ENCODE results near the gene TULP1. TPM values are rescaled to one million over a fixed set of nuclear protein-coding genes. Genes with fewer than 3 reads are reported as not detected.

TULP1 gene
- total RNA-seq, 1 donor from 2014 or later: not detected

DNA sequence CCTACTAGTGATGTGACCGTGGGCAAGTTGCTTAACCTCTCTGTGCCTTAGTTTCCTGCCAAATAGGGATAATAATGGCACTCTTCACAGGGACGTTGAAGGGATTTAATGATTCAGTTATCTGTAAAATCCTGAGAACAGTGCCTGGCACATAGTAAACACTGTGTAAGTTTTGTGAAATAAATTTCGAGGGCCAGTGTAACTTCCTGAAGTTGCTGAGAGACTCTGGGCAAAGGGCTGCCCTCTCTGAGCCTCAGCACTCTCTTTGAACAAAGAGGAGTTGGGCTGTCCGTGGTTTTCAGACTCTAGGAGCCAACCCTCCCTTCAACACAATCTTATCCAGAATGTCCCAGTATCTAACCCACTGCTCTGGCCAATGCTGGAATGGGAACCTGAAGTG is 13.3 kb downstream of the TULP1 start:
- Mint-ChIP-seq H3K4me1 (ENCODE audit: unreplicated experiment) (peaks cover 15% of the 10 kb centered on the region), H3K36me3 (ENCODE audit: low read depth, unreplicated experiment) (peaks cover 5% of the 10 kb centered on the region), H3K4me3 (ENCODE audit: unreplicated experiment) (no peak overlapping the region), H3K27ac (ENCODE audit: unreplicated experiment) (no peak overlapping the region), H3K27me3 (ENCODE audit: unreplicated experiment) (peaks cover 19% of the 10 kb centered on the region), H3K9me3 (ENCODE audit: unreplicated experiment) (no peaks in the 10 kb centered on the region)
- TF ChIP-seq, protein P1, sequence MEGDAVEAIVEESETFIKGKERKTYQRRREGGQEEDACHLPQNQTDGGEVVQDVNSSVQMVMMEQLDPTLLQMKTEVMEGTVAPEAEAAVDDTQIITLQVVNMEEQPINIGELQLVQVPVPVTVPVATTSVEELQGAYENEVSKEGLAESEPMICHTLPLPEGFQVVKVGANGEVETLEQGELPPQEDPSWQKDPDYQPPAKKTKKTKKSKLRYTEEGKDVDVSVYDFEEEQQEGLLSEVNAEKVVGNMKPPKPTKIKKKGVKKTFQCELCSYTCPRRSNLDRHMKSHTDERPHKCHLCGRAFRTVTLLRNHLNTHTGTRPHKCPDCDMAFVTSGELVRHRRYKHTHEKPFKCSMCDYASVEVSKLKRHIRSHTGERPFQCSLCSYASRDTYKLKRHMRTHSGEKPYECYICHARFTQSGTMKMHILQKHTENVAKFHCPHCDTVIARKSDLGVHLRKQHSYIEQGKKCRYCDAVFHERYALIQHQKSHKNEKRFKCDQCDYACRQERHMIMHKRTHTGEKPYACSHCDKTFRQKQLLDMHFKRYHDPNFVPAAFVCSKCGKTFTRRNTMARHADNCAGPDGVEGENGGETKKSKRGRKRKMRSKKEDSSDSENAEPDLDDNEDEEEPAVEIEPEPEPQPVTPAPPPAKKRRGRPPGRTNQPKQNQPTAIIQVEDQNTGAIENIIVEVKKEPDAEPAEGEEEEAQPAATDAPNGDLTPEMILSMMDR (IDR thresholded peaks at IDR 0.05; ENCODE audit: unreplicated experiment): no peak
- DNase-seq (ENCODE audit: low spot score): no peak

DNA sequence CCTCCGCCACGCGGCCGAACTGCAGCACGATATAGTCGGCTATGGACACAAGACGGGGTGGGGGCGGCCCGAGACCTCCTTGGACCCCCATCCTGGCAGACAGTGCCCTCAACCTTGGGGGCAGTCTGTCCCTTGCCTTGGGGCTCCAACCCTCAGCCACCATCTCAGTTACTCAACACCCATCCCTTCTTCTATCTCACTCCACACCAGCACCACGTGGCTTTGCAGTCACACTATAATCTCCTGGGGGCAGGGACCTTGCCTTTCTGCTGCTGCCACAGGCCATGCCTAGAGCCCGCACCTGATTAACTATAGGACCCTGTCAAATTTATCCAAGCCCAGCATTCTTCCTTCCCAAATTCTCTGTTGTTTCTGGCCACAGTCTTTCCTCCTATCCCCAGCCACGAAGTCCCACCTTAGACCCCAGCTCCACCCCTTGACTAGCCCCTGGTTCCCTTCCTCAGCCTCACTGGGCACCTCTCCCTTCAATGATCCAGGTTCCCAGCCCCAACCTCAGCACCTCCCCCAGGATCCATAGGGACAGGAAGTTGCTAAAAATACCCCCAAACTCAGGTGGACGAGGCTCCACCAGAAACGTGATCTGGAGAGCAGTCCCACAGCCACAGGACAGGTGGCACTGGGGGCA is 14.2 kb downstream of the TULP1 start:
- Mint-ChIP-seq H3K4me1 (ENCODE audit: unreplicated experiment) (peaks cover 22% of the 10 kb centered on the region), H3K9me3 (ENCODE audit: unreplicated experiment) (no peaks in the 10 kb centered on the region), H3K27ac (ENCODE audit: unreplicated experiment) (peak overlapping the region; percentile 81), H3K4me3 (ENCODE audit: unreplicated experiment) (peak overlapping the region; percentile 86), H3K27me3 (ENCODE audit: unreplicated experiment) (peaks cover 22% of the 10 kb centered on the region), H3K36me3 (ENCODE audit: low read depth, unreplicated experiment) (peaks cover 6% of the 10 kb centered on the region)
- no peak for DNase-seq (ENCODE audit: low spot score)
- TF ChIP-seq, protein P1 (IDR thresholded peaks at IDR 0.05; ENCODE audit: unreplicated experiment): no peak

DNA sequence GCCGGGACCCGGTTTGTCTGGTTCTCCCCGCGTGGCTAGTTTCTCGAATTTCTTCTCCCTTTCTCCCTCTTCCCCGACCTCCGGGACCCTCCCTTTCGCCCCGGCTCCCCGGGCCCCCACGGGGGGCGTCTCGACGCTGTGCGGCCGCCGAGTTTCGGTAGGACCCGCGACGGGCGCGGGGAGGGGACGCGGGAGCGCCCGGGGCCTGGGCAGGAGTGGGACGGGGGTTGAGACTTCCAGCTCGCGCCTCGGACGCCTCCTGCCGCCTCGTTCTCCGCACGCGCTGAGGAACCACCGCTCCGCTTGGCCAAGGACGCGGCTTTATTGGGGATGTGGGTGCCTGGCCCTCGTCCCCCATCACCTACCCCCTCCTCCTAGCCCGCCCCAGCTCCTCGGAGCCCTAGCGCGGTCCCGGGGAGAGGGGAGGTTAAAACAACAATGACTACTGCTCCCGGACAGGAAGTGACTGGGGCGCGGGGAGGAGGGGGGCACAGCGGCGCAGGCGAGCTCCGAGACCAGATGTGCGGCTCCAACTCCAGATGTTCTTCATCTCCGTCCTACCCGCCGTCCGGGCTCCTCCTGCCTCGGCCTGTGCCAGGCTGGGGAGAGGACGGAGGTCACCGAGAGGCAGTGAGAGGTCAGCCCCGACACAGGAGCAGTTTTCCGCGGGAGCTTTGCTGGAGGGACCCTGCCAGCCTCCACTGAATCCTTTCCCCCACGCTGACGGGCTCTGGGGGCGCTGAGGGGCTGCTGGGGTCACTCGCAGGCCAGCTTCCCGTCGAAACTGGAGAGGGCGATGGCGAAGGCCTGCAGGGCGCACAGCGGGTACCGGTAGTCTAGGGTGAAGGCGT is 14.9 kb downstream of the TULP1 start:
- H3K27ac Mint-ChIP-seq (ENCODE audit: unreplicated experiment): no peak overlapping the region
- H3K9me3 Mint-ChIP-seq (ENCODE audit: unreplicated experiment): no peaks in the 10 kb centered on the region

DNA sequence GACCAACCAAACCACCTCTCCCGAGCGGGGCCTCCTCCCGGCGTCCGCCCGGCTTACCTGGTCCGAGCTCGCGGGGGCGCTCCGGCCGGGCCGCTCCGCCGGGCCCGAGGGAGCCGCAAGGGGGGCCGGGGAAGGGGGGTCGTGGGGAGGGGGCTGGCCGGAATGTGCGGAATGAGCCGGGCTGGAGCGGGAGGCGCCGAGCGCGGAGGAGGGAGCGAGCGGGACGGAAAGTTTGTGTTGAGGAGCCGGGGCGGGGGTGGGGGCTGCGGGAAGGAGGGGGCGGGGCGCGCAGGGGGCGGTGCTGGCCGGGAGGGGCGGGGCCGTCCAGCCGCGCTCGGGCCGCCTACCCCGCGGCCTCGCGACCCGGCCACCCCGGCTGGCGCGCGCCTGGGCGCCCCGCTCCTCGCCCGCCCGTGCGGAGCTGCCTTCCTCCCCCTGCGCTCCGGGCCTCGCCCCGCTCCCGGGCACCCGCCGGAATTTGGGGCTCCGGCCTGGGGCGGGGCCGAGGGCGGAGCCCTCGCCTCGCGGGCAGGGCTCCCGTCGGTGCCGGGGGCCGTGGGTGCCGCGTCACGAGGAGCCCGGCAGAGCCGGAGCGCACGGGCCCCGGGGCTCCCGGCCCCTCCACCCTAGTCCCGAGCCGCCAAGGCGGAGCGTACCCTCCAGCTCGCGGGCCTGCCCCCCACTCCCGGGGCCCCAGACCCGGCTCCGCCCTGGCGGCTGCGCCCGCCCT is 15.7 kb downstream of the TULP1 start, which contains the start of gene TEAD3:
Gene TEAD3, minus strand, starts transcription at position 239 of the 730 bp plus-strand sequence.
- Mint-ChIP-seq H3K36me3 (ENCODE audit: low read depth, unreplicated experiment) (peaks cover 11% of the 10 kb centered on the region), H3K4me3 (ENCODE audit: unreplicated experiment) (peak within 1 kb of the TSS; percentile 85), H3K27ac (ENCODE audit: unreplicated experiment) (no peak within 1 kb of the TSS), H3K27me3 (ENCODE audit: unreplicated experiment) (peaks cover 29% of the 10 kb centered on the region), H3K9me3 (ENCODE audit: unreplicated experiment) (no peaks in the 10 kb centered on the region), H3K4me1 (ENCODE audit: unreplicated experiment) (peaks cover 32% of the 10 kb centered on the region)
- DNase-seq (ENCODE audit: low spot score): peak; percentile 64
- TF ChIP-seq, protein P1 (IDR thresholded peaks at IDR 0.05; ENCODE audit: unreplicated experiment): no peak

More for the DNA sequence above, 14.9 kb downstream of the TULP1 start:
- Mint-ChIP-seq H3K36me3 (ENCODE audit: low read depth, unreplicated experiment) (peaks cover 11% of the 10 kb centered on the region), H3K27me3 (ENCODE audit: unreplicated experiment) (peaks cover 27% of the 10 kb centered on the region), H3K4me3 (ENCODE audit: unreplicated experiment) (no peak overlapping the region), H3K4me1 (ENCODE audit: unreplicated experiment) (peaks cover 29% of the 10 kb centered on the region)
- TF ChIP-seq, protein P1 (IDR thresholded peaks at IDR 0.05; ENCODE audit: unreplicated experiment): no peak
- DNase-seq (ENCODE audit: low spot score): peak; percentile 46
